ENCODE measurements around the gene KIAA1614. TPM values are rescaled to one million over a fixed set of nuclear protein-coding genes. Genes with fewer than 3 reads are reported as not detected.
A peak's percentile ranks its signal among the peaks of the same experiment; 100 is the strongest.

KIAA1614 gene
- 0.40 TPM for polyA plus RNA-seq (2012; ENCODE audit: missing spikeins)

DNA sequence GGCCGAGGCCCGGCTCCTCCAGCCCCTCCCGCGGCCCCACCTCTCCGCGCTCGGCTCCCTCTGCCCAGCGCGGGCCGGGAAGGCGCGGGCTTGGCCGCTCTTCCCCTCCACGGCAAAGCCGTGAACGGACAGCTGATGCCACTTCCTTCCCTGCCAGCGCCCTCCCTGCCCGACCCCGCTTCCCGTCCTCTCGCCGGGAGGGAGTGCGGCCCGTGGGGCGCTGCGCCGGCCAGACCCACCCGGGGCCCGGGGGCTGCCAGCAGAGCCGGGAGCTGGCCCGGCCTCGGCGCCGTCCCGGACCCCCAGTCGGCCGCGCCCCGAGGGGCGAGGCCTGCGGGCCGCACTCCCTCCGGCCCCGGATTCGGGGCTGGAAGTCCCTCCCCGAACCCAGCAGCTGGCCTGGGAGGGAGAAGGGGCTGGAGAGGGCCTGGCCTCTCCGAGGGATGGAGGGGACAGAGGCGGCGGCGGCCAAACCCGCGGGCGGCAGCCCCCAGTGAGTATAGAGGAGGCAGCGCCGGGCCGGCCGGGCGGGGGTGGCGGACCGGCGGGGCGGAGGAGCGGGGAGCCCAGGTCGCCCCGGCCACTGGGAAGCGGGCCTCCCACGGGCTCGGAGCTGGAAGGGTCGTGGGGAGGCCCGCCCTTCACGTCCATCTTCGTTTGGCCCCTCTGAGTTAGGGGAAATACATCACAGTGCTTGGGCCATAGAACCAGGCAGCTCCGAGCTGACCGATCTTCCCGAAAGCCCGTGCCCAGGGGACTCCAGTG is at the start of gene KIAA1614:
Gene KIAA1614 (plus strand): TSS at position 97 of the 765 bp plus-strand sequence. CDS start 347 bp downstream, at position 444.
- FAIRE-seq (no peak), DNase-seq (ENCODE audit: insufficient read length) (no peak)
- TF ChIP-seq POLR2AphosphoS5 (IDR thresholded peaks at IDR 0.05; ENCODE audit: low read depth, low read length), result no peak
- TF ChIP-seq POLR2A (IDR thresholded peaks at IDR 0.05; ENCODE audit: low read depth, low read length), result no peak
- TF ChIP-seq TAF1 (IDR thresholded peaks at IDR 0.05; ENCODE audit: borderline replicate concordance, low read depth, low read length), result no peak

DNA sequence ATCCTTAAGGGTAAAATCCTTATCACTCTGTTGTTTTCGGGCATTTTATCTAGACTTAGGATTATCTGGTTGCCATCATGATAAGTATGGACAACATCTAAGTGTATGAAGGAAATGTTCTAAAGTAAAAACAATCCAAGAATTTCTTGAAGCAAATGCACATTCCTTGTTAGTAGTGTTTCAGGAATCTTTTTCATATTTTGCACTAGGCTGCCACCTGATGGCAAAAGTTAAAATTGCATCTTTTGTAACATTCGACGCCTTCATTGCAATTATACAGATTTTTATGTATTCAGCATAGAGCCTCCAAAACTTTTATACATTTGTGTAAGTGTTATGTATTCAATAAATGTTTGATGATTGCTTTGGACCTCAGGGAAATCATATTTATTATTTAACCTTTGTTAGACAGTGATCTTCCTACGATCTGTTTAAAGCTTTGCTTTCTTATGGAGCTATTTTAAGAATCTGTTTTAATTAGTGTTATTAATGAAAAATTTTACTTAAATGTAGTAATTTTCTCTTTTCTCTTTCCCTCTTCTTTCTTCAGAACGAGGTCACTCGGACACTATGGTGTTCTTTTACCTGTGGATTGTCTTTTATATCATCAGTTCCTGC is 49.4 kb upstream of the KIAA1614 start:
- TF ChIP-seq POLR2AphosphoS5 (IDR thresholded peaks at IDR 0.05; ENCODE audit: low read depth, low read length), result no peak
- no peak for TF ChIP-seq TAF1 (IDR thresholded peaks at IDR 0.05; ENCODE audit: borderline replicate concordance, low read depth, low read length)
- no peak for TF ChIP-seq POLR2A (IDR thresholded peaks at IDR 0.05; ENCODE audit: low read depth, low read length)
- FAIRE-seq (peak; percentile 84), DNase-seq (ENCODE audit: insufficient read length) (no peak)

DNA sequence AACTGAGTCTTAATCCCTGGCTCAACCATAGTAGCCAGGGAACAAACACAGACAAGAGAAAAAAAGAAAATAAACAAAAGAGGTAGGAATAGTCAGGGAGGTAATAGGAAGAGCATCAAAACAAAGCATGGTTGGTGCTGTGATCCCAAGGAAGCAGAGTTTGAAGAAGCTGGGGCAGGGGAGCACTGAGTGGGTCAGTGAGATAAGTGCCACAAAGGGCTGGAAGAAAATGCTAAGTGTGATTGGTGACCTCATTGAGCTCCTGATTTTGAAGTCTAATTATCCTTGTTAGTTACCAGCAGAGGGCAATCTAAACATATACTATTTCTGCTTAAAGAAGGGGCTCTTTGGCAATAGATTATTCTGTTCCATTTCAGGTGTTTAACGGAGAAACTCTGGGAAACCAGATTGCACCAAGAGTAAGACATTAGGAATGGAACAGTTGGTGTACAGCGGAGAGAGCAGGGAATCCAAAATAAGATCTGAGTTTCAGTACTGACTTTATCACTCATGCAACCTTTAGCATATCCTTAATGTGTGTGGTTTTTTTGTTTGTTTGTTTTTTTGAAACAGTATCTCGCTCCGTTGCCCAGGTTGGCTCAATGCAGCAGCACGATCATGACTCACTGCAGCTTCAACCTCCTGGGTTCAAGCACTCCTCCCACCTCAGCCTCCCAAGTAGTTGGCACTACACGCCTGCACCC is 30.7 kb upstream of the KIAA1614 start:
- TF ChIP-seq TAF1 (IDR thresholded peaks at IDR 0.05; ENCODE audit: borderline replicate concordance, low read depth, low read length) (no peak), POLR2AphosphoS5 (IDR thresholded peaks at IDR 0.05; ENCODE audit: low read depth, low read length) (no peak), POLR2A (IDR thresholded peaks at IDR 0.05; ENCODE audit: low read depth, low read length) (no peak)
- DNase-seq (ENCODE audit: insufficient read length), result no peak
- FAIRE-seq, result peak; percentile 90

GRCh38 chr1:180884588-180885300 is 28.0 kb upstream of the KIAA1614 start:
- no peak for DNase-seq (ENCODE audit: insufficient read length)
- no peak for FAIRE-seq
- TF ChIP-seq POLR2AphosphoS5 (IDR thresholded peaks at IDR 0.05; ENCODE audit: low read depth, low read length) (no peak), POLR2A (IDR thresholded peaks at IDR 0.05; ENCODE audit: low read depth, low read length) (no peak)

- no peak for DNase-seq (ENCODE audit: insufficient read length)
- FAIRE-seq, result no peak
- TF ChIP-seq POLR2AphosphoS5 (IDR thresholded peaks at IDR 0.05; ENCODE audit: low read depth, low read length), result no peak
- TF ChIP-seq TAF1 (IDR thresholded peaks at IDR 0.05; ENCODE audit: borderline replicate concordance, low read depth, low read length), result no peak
- no peak for TF ChIP-seq POLR2A (IDR thresholded peaks at IDR 0.05; ENCODE audit: low read depth, low read length)
Observed at GRCh38 chr1:180886338-180886737, 26.4 kb upstream of the KIAA1614 start.

DNA sequence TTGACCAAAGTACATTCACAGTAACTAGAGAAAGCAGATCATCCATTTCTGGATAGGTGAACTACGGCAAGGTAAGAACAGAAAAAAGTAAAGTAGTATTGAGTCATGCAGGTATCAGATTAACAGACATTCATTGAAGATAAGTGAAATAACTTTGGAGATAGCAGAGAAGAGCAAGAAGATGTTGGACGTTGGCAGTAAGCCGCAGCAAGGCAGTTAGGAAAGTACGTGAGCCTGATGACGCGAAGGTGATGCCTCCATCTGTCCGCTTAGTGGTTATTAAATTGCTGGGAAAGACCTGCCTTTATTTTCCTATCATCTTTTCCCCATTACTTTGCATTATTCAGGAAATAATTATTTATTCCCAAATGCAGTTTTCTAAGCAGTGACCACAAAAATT is 24.9 kb upstream of the KIAA1614 start:
- TF ChIP-seq TAF1 (IDR thresholded peaks at IDR 0.05; ENCODE audit: borderline replicate concordance, low read depth, low read length) (no peak), POLR2AphosphoS5 (IDR thresholded peaks at IDR 0.05; ENCODE audit: low read depth, low read length) (no peak), POLR2A (IDR thresholded peaks at IDR 0.05; ENCODE audit: low read depth, low read length) (no peak)
- no peak for DNase-seq (ENCODE audit: insufficient read length)
- no peak for FAIRE-seq

DNA sequence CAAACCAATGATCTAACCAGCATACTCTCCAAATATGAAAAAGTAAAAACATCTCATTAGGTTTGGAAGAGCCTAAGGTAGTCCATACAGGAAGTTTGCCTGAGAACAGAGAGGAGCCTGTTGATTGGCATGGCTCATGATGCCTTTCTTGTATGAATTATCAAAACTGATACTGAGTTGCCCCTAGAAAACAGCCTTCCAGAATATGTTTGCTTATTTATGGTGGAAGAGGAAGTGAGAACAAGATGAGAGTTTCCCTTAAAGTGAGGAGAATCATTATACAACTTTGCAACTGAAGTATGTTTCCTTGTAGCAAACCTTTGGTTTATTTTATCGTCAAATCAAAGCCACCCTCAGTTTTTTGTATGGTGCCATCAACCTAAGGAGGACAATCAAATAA is 23.8 kb upstream of the KIAA1614 start:
- FAIRE-seq (peak; percentile 88), DNase-seq (ENCODE audit: insufficient read length) (no peak)
- TF ChIP-seq POLR2AphosphoS5 (IDR thresholded peaks at IDR 0.05; ENCODE audit: low read depth, low read length) (no peak), POLR2A (IDR thresholded peaks at IDR 0.05; ENCODE audit: low read depth, low read length) (no peak), TAF1 (IDR thresholded peaks at IDR 0.05; ENCODE audit: borderline replicate concordance, low read depth, low read length) (no peak)

DNA sequence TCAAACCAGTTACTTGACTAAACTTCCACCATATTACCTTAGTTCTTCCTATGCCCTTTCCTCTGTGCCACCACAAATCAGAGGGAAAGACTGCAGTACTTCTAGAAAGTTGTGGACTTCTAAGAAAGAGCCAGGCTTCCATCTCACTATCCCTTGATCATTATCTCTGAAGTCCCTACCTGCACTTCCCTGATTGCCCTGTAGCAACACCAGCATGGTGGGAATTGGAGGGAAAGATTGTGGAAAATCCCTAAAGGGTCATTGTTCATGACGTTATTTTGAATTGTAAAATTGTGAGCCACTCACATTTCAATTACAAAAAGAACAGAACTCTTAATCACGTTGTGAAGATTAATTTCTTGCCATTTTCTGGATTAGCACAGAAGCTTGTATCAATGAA is 23.4 kb upstream of the KIAA1614 start:
- TF ChIP-seq POLR2A (IDR thresholded peaks at IDR 0.05; ENCODE audit: low read depth, low read length) (no peak), POLR2AphosphoS5 (IDR thresholded peaks at IDR 0.05; ENCODE audit: low read depth, low read length) (no peak), TAF1 (IDR thresholded peaks at IDR 0.05; ENCODE audit: borderline replicate concordance, low read depth, low read length) (no peak)
- DNase-seq (ENCODE audit: insufficient read length) (no peak), FAIRE-seq (no peak)

GRCh38 chr1:180892272-180892671 is 20.4 kb upstream of the KIAA1614 start:
- FAIRE-seq, result no peak
- no peak for DNase-seq (ENCODE audit: insufficient read length)
- no peak for TF ChIP-seq POLR2A (IDR thresholded peaks at IDR 0.05; ENCODE audit: low read depth, low read length)
- no peak for TF ChIP-seq POLR2AphosphoS5 (IDR thresholded peaks at IDR 0.05; ENCODE audit: low read depth, low read length)
- TF ChIP-seq TAF1 (IDR thresholded peaks at IDR 0.05; ENCODE audit: borderline replicate concordance, low read depth, low read length), result no peak

DNA sequence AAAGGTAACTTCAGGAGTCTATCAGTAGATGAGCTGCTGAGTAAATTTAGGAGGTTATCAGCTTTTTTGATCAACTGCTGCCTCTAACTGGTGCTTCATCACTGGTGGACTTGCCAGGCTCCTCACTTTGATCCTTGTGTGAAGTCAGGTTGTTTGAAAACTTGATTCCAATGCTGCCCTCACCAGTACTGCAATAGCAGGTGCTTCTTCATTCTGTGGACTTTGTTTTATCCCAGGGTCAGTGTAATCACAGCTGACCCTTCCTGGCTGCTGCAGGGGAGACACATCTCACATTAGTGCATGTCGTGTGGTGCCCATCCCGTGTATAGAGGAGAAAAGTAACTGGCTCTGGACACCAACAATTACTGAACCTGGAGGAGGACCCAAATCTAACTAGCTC is 20.0 kb upstream of the KIAA1614 start:
- no peak for FAIRE-seq
- no peak for DNase-seq (ENCODE audit: insufficient read length)
- TF ChIP-seq POLR2A (IDR thresholded peaks at IDR 0.05; ENCODE audit: low read depth, low read length) (no peak), TAF1 (IDR thresholded peaks at IDR 0.05; ENCODE audit: borderline replicate concordance, low read depth, low read length) (no peak), POLR2AphosphoS5 (IDR thresholded peaks at IDR 0.05; ENCODE audit: low read depth, low read length) (no peak)

- FAIRE-seq, result no peak
- TF ChIP-seq POLR2AphosphoS5 (IDR thresholded peaks at IDR 0.05; ENCODE audit: low read depth, low read length), result no peak
- no peak for TF ChIP-seq TAF1 (IDR thresholded peaks at IDR 0.05; ENCODE audit: borderline replicate concordance, low read depth, low read length)
- no peak for TF ChIP-seq POLR2A (IDR thresholded peaks at IDR 0.05; ENCODE audit: low read depth, low read length)
Observed at GRCh38 chr1:180893614-180894013, 19.1 kb upstream of the KIAA1614 start.

More at GRCh38 chr1:180893614-180894013, 19.1 kb upstream of the KIAA1614 start:
- no peak for DNase-seq (ENCODE audit: insufficient read length)

All from GM12892 (cell line).